Measurements from ENCODE around the gene PIK3R2.
"Not testable (repeated sequence)": the region's sequence is repeated elsewhere in the genome, so short reads cannot be mapped to it uniquely, and the experiment has no call there.

PIK3R2 gene

GRCh38 chr19:18152817-18153555 is at the start of gene PIK3R2:
Gene PIK3R2 (plus strand): TSS chr19:18153163. CDS start chr19:18155880, 2,717 bp downstream.
- DNase-seq (ENCODE audit: low read depth, low spot score), result peak; percentile 100

DNA sequence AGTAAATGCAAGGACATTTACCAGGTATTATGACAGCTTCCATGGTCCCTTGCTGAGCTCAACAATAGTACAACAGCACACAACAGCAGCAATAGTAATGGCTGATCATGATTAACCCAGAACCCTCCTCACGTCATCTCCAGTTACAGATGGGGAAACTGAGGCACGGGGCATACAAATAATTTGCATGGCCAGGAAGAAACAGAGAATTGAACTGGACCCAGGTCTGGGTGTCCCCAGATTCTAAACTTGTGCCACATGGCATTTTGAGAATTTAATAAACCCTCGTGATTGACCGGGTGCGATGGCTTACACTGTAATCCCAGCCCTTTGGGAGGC is 48.2 kb upstream of the PIK3R2 start:
- no peak for DNase-seq (ENCODE audit: low read depth, low spot score)

- DNase-seq (ENCODE audit: low read depth, low spot score), result not testable (repeated sequence)
Measured at GRCh38 chr19:18105259-18105658, 47.7 kb upstream of the PIK3R2 start.

DNA sequence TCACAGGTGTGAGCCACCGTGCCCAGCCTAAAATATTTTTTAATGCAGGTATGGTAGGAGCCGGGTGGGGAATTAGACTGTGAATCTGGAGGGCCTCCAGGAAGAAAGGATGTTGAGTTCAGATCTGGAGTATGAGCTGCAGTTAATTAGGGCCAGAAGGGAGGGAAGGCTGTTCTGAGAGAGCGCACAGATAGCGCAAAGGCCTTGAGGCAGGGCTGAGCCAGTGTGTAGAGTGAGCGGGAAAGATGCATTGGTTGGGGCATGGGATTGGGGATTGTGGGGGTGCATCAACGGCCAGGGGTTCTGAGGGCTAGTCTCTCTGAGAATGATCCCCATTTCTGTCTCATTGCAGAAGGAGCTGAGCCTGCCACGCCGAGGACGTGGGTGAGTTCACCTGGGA is 45.7 kb upstream of the PIK3R2 start:
- DNase-seq (ENCODE audit: low read depth, low spot score), result no peak

DNA sequence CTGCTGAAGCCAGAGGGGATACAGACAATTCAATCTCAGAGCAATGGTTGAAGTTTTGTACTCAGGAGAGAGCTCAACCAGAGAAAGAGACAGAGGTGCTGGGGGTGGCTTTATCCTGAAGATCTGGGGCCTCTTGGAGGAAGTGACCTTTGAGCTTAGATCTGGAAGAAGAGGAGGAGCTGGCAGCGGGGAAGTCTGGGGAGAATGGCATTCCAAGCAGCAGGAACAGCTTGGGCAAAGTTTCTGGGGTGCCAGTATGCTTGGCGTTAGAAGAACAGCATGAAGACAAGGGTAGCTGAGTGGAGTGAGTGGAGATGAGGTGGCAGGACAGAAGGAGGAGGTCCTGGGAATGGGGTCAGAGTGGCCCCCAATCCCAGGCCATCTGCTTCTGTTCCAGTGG is 44.1 kb upstream of the PIK3R2 start:
- DNase-seq (ENCODE audit: low read depth, low spot score), result no peak

GRCh38 chr19:18109341-18109732 is 43.6 kb upstream of the PIK3R2 start:
- no peak for DNase-seq (ENCODE audit: low read depth, low spot score)

- DNase-seq (ENCODE audit: low read depth, low spot score), result peak; percentile 51
Measured at GRCh38 chr19:18109733-18110608, 43.0 kb upstream of the PIK3R2 start.

DNA sequence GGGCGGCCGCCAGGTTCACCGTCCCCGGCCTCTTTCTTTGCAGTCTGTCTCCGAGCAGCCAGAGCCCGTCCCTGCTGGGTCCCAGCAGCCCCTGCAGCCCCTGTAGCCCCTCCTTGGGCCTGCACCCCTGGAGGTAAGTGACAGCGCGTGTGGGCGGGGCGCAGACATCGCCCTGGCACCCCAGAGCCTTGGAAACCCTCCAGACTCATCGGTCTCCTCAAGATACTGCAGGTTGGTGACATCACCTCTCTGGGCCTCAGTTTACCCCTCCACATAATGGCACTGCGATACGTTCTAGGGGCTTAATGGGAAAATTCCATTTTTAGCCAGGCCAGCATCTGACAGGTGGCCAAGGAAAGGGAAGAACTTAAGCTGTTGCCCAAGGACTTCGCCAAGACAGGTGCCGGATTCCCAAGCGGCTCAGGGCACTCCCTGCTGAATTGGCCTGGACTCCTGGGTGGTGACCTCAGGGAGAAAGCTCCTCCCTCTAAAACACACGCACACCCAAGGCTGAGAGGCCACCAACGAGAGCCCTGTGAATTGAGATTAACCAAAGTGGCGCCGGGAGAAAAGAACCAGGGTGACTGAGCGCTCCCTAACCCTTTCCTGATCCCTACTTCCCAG is 42.2 kb upstream of the PIK3R2 start:
- DNase-seq (ENCODE audit: low read depth, low spot score), result no peak

DNA sequence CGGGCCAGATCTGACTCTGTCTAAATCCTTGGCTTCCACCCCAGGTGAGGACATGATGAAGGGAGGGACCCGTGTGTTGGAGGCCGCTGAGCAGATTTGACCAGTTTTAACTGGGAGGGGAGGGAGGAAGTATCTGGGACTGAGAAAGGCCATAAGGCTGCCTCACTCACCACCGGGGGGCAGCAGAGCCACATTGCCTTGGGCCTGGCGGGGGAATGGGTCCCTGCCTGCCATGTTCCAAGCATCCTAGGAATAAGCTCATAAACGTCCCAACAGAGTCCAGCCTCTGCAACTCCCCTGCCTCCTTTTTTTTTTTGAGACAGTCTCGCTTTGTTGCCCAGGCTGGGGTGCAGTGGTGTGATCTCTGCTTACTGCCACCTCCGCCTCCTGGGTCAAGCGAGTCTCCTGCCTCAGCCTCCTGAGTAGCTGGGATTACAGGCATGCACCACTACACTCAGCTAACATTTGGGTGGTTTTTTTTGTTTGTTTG is 39.9 kb upstream of the PIK3R2 start:
- peak; percentile 91 for DNase-seq (ENCODE audit: low read depth, low spot score)

DNA sequence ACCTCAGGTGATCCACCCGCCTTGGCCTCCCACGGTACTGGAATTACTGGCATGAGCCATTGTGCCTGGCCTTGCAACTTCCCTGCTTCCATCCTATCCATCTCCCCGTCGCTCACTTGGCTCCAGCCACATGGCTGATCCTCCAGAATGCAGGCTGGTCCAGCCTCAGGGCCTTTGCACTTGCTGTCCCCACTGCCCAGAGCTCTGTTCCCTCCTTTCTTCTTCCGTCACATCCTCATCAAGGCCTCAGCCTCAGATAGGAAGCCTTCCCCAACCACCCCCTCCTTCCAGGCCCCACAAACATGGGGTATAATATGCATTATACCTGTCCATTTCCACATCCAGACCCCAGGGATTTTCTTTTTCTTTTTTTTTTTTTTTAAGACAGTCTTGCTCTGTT is 39.1 kb upstream of the PIK3R2 start:
- no peak for DNase-seq (ENCODE audit: low read depth, low spot score)

DNA sequence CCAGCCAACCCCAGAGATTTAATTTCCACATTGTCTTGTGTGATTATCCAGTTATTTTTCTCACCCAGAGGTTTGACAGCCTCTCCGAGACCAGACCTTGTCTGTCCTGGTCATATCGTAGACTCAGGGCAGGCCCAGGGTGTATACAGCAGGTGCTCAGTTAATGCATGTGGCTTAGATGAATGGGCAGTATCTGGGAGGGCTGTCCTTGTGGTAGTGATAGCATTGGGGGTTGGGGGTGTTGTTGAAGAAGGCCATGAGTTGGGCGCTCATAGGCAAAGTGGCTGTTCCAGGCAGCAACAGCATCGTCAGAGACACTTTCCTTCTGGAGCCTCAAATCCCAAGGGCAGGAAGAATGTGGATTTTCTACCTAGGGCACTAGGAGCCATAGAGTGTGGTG is 38.5 kb upstream of the PIK3R2 start:
- no peak for DNase-seq (ENCODE audit: low read depth, low spot score)

- no peak for DNase-seq (ENCODE audit: low read depth, low spot score)
Measured at GRCh38 chr19:18117364-18117691, 35.6 kb upstream of the PIK3R2 start.

DNA sequence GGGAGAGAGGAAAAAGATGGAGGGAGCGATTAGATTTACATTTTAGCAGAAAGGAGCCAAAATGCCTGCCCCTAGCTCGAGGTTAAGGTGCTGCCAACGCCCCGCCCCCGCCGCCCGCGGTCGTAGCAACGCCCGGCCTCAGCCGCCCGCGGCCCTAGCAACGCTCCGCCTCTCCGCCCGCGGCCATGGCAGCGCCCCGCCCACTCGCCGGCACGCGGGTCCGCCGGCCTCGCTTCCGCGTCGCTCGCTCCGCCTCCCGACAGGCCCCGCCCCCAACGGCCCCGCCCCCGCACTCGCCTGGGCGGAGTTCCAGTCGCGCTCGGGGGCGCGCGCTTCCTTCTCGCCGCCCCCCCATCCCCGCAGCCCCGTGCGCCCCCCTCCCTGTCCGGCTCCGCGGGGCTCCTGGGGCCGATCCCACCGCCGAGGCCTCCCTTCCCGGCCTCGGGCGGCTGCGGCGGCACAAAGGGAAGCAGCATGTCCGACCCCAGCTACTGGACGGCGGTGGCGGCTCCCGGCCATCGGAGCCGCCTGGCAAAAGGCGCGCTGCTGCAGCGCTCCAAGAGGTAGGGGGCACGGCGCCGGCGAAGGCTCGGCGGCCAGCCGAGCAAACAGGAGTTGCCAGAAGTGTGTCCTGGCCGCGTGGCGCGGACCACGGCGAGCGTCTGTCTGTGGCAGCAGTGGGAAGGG is 35.1 kb upstream of the PIK3R2 start:
- peak; percentile 96 for DNase-seq (ENCODE audit: low read depth, low spot score)

GRCh38 chr19:18118420-18119012 is 34.4 kb upstream of the PIK3R2 start:
- DNase-seq (ENCODE audit: low read depth, low spot score), result no peak

DNA sequence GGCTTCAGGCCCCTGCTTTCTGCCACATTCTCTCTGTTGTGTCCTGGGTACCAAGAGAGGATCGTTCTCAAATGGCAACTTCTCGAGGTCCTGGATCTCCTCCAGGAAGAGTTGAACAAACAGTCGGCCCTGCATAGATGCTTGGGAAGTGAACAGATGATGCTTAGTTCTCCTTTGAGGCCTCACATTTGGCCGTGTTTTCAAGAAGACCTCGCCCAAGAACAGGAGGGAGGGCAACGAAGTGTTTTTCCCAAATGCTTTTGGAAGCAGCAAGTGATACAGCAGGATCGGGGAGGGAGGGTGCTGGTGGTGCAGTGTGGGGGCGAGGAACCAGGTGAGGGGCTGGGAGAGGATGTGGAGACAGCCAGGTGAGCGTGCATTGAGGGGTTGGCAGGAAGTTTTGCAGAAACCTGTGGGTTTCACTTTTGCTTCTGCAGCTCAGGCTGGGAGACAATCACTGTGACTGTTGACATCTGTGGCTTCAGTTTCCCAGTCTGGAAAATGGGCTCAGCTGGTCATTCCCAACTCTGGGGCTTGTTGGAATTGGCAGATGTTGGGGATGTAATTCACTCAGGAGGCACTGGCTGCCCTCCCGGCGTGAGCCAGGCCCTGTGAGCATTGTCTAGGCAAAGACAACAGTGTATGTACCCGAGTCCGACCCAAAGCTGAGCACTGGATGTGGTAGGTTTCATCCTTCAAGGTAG is 33.8 kb upstream of the PIK3R2 start:
- peak; percentile 30 for DNase-seq (ENCODE audit: low read depth, low spot score)

DNA sequence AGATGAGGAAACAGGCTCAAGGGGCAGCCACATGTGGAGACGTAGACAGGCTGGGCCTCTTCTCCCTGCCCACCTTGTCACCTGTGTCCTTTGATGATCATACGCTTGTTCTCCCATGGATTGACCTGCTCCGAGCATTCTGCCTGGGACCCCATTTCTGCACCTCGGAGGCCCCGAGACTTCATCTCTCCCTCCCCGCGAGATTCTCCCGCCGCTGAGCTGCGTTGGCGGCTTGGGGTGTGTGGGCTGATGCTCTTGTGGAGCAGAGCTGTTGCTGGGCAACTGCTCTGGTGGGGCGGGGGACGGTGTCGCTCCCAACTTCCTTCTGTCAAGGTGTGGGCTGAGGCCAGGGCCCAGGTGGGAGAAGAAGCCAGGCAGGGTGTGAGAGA is 33.3 kb upstream of the PIK3R2 start:
- DNase-seq (ENCODE audit: low read depth, low spot score), result no peak

GRCh38 chr19:18120127-18120526 is 32.8 kb upstream of the PIK3R2 start:
- DNase-seq (ENCODE audit: low read depth, low spot score), result no peak

DNA sequence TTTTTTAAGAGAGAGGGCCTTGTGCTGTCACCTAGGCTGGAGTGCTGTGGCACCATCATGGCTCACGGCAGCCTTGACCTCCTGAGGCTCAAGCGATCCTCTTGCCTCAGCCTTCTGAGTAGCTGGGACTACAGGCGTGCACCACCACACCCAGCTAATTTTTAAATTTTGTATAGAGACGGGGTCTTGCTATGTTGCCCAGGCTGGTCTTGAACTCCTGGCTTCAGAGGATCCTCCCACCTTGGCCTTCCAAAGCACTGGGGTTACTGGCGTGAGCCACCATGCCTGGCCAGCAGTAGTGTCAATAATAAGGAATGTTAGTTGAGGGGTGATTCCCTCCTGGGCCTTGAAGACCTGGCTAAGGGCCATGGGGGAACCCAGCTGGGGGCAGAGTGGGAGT is 31.8 kb upstream of the PIK3R2 start:
- no peak for DNase-seq (ENCODE audit: low read depth, low spot score)

GRCh38 chr19:18122424-18122823 is 30.5 kb upstream of the PIK3R2 start:
- no peak for DNase-seq (ENCODE audit: low read depth, low spot score)

DNA sequence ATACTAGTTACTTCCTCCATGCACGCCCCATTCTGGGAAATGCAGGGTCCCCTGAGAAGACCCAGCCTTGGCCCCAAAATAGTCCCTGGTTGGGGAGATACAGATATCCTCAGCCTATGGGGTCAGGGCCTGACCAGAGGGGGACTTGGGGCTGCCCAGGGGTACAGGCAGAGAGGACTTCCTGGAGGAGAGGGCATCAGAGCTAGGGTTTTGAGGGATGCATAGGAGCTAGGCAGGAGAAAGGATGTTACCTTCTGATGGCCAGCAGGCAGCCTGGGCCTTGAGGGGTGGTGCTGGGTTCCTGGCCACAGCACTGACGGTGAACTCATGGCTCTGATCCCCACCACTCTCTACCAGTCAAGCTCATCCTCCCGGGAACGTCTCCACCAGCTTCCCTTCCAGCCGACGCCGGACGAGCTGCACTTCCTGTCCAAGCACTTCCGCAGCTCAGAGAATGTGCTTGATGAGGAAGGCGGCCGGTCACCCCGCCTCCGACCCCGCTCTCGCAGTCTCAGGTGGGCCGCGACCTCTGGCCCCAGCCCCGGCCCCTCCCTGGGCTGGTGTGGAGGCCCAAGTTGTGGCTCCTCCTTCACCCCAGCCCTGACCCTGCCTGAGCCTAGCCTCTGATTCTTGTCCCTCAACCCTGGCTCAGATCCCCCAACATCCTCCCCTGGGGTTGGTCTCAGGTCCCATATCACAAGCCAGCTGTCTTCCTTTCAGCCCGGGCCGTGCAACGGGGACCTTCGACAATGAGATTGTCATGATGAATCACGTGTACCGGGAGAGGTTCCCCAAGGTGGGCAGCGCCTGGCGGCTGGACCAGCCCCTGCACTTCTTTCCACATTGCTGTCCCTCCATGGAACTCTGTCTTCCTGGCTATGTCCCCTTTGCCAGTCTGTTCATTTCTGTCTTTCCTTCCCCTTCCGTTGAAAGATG is 29.8 kb upstream of the PIK3R2 start:
- no peak for DNase-seq (ENCODE audit: low read depth, low spot score)
